EL (cell line): ENCODE results near the gene CTSK.

Experiments
- DNase-seq: peaks from one replicate; pipeline ENCODE4 v3.0.0-alpha.2; 2016

CTSK gene

DNA sequence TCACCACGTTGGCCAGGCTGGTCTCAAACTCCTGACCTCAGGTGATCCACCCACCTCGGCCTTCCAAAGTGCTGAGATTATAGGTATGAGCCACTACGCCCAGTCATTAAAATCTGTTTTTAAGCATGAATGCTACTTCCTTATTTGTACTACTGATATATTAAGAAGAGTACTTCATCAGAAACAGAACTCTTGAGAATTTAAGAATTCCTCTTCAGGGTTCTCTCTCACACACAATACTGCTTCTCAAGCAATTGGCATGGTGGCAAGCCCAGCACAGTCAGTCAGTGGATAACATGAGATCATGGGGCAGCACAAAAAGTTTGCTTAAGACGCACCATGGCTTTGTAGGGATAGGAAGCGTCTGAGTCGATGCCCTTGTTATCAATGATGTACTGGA lies 56.6 kb downstream of the CTSK start:
- no peak for DNase-seq

DNA sequence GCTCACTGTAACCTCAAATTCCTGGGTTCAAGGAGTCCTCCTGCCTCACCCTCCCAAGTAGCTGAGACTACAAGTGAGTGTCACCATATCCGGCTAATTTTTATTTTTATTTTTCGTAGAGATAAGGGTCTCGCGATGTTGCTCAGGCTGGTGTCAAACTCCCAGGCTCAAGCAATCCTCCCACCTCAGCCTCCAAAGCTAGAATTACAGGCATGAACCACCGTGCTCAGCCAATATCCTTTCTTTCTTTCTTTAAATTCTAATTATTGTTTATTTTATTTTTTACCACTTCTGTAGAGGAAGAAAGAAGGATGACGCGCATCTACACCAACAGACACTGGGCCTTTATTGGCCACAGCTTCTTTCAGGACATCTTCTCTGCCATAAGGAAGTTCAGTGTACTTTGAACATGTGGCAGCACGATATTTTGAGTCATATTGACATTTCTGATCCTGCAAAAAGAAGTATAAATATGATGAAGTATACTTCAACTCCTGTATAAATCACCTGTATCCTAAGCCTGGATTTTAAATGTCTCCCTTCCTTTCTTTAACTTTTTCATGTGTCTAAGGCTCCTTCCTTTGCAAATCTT lies 58.2 kb downstream of the CTSK start:
- DNase-seq = no peak

DNA sequence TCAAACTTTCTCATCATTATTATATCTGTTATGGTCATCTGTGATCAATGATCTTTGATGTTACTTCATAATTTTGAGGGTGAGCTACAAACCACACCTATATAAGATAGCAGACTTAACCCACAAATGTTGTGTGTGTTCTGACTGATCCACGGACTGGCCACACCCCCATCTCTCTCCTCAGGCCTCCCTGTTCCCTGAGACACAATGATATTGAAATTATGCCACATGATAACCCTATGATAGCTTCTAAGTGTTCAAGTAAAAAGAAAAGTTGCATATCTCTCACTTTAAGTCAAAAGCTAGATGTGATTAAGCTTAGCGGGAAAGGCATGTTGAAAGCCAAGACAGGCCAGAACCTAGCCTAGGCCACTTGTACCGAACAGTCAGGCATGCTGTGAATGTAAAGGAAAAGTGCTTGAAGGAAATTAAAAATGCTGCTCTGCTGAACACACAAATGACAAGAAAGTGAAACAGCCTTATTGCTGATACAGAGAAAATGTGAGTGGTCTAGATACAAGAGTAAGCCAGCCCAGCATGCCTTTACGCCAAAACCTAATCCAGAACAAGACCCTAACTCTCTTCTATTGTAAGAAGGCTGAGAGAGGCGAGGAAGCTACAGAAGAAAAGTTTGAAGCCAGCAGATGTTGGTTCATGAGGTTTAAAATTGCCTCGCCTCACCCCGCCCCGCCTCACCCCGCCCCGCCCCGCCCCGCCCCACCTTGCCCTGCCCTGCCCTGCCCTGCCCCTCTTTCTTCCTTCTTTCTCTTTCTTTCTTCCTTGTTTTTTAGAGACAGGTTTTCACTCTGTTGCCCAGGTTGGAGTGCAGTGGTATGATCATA lies 59.0 kb downstream of the CTSK start:
- no peak for DNase-seq
